IMR-90 (cell line): ENCODE measurements around the gene GGCT. TPM values are rescaled to one million over a fixed set of nuclear protein-coding genes. Genes with fewer than 3 reads are reported as not detected.

Source experiments
- POLR2A ChIP-seq: IDR thresholded peaks from 2 replicates; pipeline ENCODE4 v1.6.1; 2012; ENCODE audit warnings: mild to moderate bottlenecking, low read depth, low read length
- polyA plus RNA-seq, 3 experiments: library from polyadenylated mRNA; depleted of rRNA; stranded (reverse); fragments of >200 nt; gene quantifications; 2 replicates each; pipeline ENCODE4 v1.2.3, GENCODE V29; 2012; ENCODE audit warnings: low replicate concordance in 1 of 3
- total RNA-seq: library from RNA; depleted of rRNA; stranded (reverse); fragments of >200 nt; gene quantifications from 2 replicates; pipeline ENCODE4 v1.2.3, GENCODE V29; 2012
- TF ChIP-seq, protein P1 (sequence below): conservative IDR thresholded peaks from 2 replicates; pipeline ENCODE4 v1.5.1; 2012; ENCODE audit warnings: mild to moderate bottlenecking, low read depth, low read length, improper control_type of control experiment

Gene GGCT
- total and polyA plus RNA-seq, 2 of the 4 experiments (the other 2 are of a cell fraction), result 12.0 to 18.6 TPM

DNA sequence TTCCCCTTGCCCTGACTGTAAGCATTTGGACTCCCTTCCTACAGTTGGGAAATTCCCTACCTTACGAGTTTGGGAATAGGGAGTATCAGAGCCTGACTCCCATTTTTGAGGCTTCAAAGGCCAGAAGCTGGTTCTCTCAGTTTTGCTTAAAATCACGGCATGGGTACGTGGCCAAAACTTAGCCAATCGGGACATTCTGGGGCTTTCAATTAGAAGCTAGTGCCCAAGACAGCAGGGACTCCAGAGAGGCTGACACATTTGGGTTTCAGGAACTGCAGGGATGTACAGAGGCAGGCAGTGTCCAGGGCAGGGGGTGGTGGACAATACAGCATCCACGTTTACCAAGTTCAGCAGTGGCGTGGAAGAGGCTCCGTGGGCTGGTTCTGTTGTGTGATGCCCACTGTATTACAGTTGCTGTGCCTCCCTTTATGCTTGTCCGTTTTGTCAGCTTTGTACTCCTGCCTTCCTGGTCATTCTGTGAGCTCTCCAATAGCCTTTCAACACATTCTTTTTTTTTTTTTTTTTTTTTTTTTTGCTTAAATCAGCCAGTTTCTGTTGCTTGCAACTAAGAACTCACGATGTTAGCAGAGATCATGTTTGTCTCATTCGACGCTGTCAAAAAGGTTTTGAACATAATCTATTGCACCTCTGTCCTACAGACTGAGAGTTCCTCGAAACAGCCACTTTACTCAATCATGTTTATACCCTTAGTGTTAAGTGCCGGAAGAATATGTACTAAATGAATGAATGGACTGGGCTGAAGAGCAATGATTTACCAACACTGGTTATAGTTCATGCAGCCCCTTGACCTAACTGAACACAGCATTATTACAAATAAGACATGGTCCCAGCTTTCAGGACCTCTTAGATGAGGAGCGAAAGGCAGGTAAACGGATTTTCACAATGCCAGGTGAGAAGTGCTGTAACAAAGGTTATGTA is 1.1 kb downstream of the GGCT start (continued):
- TF ChIP-seq, protein P1, sequence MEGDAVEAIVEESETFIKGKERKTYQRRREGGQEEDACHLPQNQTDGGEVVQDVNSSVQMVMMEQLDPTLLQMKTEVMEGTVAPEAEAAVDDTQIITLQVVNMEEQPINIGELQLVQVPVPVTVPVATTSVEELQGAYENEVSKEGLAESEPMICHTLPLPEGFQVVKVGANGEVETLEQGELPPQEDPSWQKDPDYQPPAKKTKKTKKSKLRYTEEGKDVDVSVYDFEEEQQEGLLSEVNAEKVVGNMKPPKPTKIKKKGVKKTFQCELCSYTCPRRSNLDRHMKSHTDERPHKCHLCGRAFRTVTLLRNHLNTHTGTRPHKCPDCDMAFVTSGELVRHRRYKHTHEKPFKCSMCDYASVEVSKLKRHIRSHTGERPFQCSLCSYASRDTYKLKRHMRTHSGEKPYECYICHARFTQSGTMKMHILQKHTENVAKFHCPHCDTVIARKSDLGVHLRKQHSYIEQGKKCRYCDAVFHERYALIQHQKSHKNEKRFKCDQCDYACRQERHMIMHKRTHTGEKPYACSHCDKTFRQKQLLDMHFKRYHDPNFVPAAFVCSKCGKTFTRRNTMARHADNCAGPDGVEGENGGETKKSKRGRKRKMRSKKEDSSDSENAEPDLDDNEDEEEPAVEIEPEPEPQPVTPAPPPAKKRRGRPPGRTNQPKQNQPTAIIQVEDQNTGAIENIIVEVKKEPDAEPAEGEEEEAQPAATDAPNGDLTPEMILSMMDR, result no peak
- no peak for TF ChIP-seq POLR2A
